HepG2 (cell line): ENCODE results near the gene ATG2A. TPM values are rescaled to one million over a fixed set of nuclear protein-coding genes. Genes with fewer than 3 reads are reported as not detected.

Experiments used
- FOXK2 ChIP-seq: fragments of 450-650 bp; IDR thresholded peaks from 2 replicates; pipeline ENCODE4 v1.6.1; 2016
- LRRFIP1 ChIP-seq: sonication (generic); formaldehyde crosslinking; conservative IDR thresholded peaks from 2 replicates; pipeline ENCODE4 v1.4.0; 2020; ENCODE audit warnings: missing genetic modification reagents
- MTF1 ChIP-seq: sonication (generic); formaldehyde crosslinking; IDR thresholded peaks from 2 replicates; pipeline ENCODE4 v1.5.0; 2020; ENCODE audit warnings: missing genetic modification reagents
- NFYC ChIP-seq: IDR thresholded peaks from 2 replicates; pipeline ENCODE4 v1.6.1; 2016; ENCODE audit warnings: missing genetic modification reagents, missing compliant biosample characterization
- PHF5A ChIP-seq: IDR thresholded peaks from one replicate; pipeline ENCODE4 v1.6.1; 2018; ENCODE audit warnings: low read depth, missing genetic modification reagents; ENCODE audit not compliant: unreplicated experiment
- POLR2A ChIP-seq, 2 experiments: IDR thresholded peaks; 2 replicates each; pipeline ENCODE4 v1.6.1; 2011; ENCODE audit warnings: low read depth in 2 of 2, low read length in 2 of 2, mild to moderate bottlenecking in 1 of 2, moderate library complexity in 1 of 2; ENCODE audit not compliant: insufficient read depth in 1 of 2
- RARA ChIP-seq: IDR thresholded peaks from 2 replicates; pipeline ENCODE4 v1.6.1; 2016; ENCODE audit warnings: missing genetic modification reagents, missing compliant biosample characterization
- REXO4 ChIP-seq: sonication (generic); formaldehyde crosslinking; IDR thresholded peaks from 2 replicates; pipeline ENCODE4 v1.8.0; 2022; ENCODE audit warnings: missing genetic modification reagents, mild to moderate bottlenecking, borderline replicate concordance
- RFX1 ChIP-seq: fragments of 450-650 bp; IDR thresholded peaks from 2 replicates; pipeline ENCODE4 v1.6.1; 2017
- SIX1 ChIP-seq: sonication (generic); formaldehyde crosslinking; IDR thresholded peaks from 2 replicates; pipeline ENCODE4 v1.4.0; 2020; ENCODE audit warnings: missing genetic modification reagents, borderline replicate concordance
- SMAD9 ChIP-seq: sonication (generic); formaldehyde crosslinking; IDR thresholded peaks from 2 replicates; pipeline ENCODE4 v1.5.1; 2020; ENCODE audit warnings: mild to moderate bottlenecking, missing genetic modification reagents
- SMYD3 ChIP-seq: sonication (generic); formaldehyde crosslinking; IDR thresholded peaks from 2 replicates; pipeline ENCODE4 v1.8.1; 2023; ENCODE audit warnings: mild to moderate bottlenecking, missing genetic modification reagents
- STAG1 ChIP-seq: sonication (generic); formaldehyde crosslinking; IDR thresholded peaks from 2 replicates; pipeline ENCODE4 v1.4.0; 2020; ENCODE audit warnings: missing genetic modification reagents
- ZBTB37 ChIP-seq: sonication (generic); formaldehyde crosslinking; IDR thresholded peaks from 2 replicates; pipeline ENCODE4 v1.4.0; 2020; ENCODE audit warnings: mild to moderate bottlenecking, missing genetic modification reagents
- ZNF530 ChIP-seq: sonication (generic); formaldehyde crosslinking; IDR thresholded peaks from 2 replicates; pipeline ENCODE4 v1.5.0; 2020; ENCODE audit warnings: low read depth, mild to moderate bottlenecking, missing genetic modification reagents
- ZNF768 ChIP-seq: sonication (generic); formaldehyde crosslinking; IDR thresholded peaks from 2 replicates; pipeline ENCODE4 v1.4.0; 2020; ENCODE audit warnings: missing genetic modification reagents
- polyA plus RNA-seq, 8 experiments: library from polyadenylated mRNA; depleted of rRNA in 3 of 8; stranded (reverse) in 7 of 8; unstranded in 1 of 8; fragments of >200 nt; fragmentation: Illumina TruSeq in 4 of 8; extraction: Trizol in 4 of 8; gene quantifications; 2 replicates each; pipeline versions ENCODE4 v1.2.1 to v1.2.3, GENCODE V29; 2011 to 2016; ENCODE audit warnings: low read depth in 4 of 8, missing spikeins in 1 of 8, mixed read lengths in 1 of 8; ENCODE audit not compliant: insufficient read depth in 1 of 8
- total RNA-seq, 5 experiments: library from RNA; depleted of rRNA; stranded (reverse); fragments of >200 nt; fragmentation: Illumina TruSeq; extraction: Trizol; gene quantifications; 2 replicates each; pipeline ENCODE4 v1.2.3, GENCODE V29; 2016; ENCODE audit warnings: low read depth in 1 of 5
- TF ChIP-seq, protein P1 (sequence below): IDR thresholded peaks from 2 replicates; pipeline ENCODE4 v1.6.1; 2016
- TF ChIP-seq, protein P2 (sequence below): sonication (generic); formaldehyde crosslinking; IDR thresholded peaks from 2 replicates; pipeline ENCODE4 v1.4.0; 2020; ENCODE audit warnings: missing genetic modification reagents, borderline replicate concordance
- TF ChIP-seq, protein P3 (sequence below), 2 experiments: sonication (generic) in 1 of 2; formaldehyde crosslinking in 1 of 2; IDR thresholded peaks; 2 replicates each; pipeline versions ENCODE4 v1.5.1 to v1.6.1; 2011 to 2020; ENCODE audit warnings: borderline replicate concordance in 1 of 2, low read depth in 1 of 2, low read length in 1 of 2, mild to moderate bottlenecking in 1 of 2, missing genetic modification reagents in 1 of 2, moderate library complexity in 1 of 2

The ATG2A gene
- total and polyA plus RNA-seq, 2 of the 13 experiments (the other 11 are each of a cell fraction or from before 2014, with no cell fraction given): 6.7 to 8.0 TPM

GRCh38 chr11:64894070-64894811, 22.8 kb downstream of the ATG2A start (continued):
- TF ChIP-seq REXO4 (CRISPR knock-in tag): no peak
- TF ChIP-seq ZNF768 (CRISPR knock-in tag): peak; percentile 60; the same call in 1 of the 2 replicates
- TF ChIP-seq ZNF530: no peak
- TF ChIP-seq NFYC (CRISPR knock-in tag): no peak
- TF ChIP-seq LRRFIP1 (CRISPR knock-in tag): no peak
- TF ChIP-seq RFX1: no peak
- TF ChIP-seq RARA (CRISPR knock-in tag): peak; percentile 98
- TF ChIP-seq FOXK2: no peak
- no peak for TF ChIP-seq MTF1 (CRISPR knock-in tag)
- 0 out of 2 replicates have a peak, but pooled peaks have one; percentile 52 for TF ChIP-seq SIX1 (CRISPR knock-in tag)
- TF ChIP-seq, protein P1, sequence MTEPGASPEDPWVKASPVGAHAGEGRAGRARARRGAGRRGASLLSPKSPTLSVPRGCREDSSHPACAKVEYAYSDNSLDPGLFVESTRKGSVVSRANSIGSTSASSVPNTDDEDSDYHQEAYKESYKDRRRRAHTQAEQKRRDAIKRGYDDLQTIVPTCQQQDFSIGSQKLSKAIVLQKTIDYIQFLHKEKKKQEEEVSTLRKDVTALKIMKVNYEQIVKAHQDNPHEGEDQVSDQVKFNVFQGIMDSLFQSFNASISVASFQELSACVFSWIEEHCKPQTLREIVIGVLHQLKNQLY (CRISPR knock-in tag): 0 out of 2 replicates have a peak, but pooled peaks have one; percentile 38
- no peak for TF ChIP-seq ZBTB37 (CRISPR knock-in tag)
- TF ChIP-seq PHF5A (CRISPR knock-in tag): peak; percentile 94
- no peak for TF ChIP-seq SMYD3 (CRISPR knock-in tag)
- TF ChIP-seq SMAD9 (CRISPR knock-in tag): no peak
- TF ChIP-seq, protein P2, sequence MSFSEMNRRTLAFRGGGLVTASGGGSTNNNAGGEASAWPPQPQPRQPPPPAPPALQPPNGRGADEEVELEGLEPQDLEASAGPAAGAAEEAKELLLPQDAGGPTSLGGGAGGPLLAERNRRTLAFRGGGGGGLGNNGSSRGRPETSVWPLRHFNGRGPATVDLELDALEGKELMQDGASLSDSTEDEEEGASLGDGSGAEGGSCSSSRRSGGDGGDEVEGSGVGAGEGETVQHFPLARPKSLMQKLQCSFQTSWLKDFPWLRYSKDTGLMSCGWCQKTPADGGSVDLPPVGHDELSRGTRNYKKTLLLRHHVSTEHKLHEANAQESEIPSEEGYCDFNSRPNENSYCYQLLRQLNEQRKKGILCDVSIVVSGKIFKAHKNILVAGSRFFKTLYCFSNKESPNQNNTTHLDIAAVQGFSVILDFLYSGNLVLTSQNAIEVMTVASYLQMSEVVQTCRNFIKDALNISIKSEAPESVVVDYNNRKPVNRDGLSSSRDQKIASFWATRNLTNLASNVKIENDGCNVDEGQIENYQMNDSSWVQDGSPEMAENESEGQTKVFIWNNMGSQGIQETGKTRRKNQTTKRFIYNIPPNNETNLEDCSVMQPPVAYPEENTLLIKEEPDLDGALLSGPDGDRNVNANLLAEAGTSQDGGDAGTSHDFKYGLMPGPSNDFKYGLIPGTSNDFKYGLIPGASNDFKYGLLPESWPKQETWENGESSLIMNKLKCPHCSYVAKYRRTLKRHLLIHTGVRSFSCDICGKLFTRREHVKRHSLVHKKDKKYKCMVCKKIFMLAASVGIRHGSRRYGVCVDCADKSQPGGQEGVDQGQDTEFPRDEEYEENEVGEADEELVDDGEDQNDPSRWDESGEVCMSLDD (CRISPR knock-in tag): no peak
- peak; percentile 87 for TF ChIP-seq STAG1 (CRISPR knock-in tag)
- TF ChIP-seq, protein P3, sequence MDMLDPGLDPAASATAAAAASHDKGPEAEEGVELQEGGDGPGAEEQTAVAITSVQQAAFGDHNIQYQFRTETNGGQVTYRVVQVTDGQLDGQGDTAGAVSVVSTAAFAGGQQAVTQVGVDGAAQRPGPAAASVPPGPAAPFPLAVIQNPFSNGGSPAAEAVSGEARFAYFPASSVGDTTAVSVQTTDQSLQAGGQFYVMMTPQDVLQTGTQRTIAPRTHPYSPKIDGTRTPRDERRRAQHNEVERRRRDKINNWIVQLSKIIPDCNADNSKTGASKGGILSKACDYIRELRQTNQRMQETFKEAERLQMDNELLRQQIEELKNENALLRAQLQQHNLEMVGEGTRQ (IDR thresholded peaks at IDR 0.05; ENCODE audit: low read depth, low read length): no peak
- TF ChIP-seq, protein P3 (CRISPR knock-in tag; IDR thresholded peaks at IDR 0.05; ENCODE audit: borderline replicate concordance): no peak
- TF ChIP-seq POLR2A (IDR thresholded peaks at IDR 0.05; ENCODE audit: insufficient read depth in 1 of 2, low read depth in 2 of 2, low read length in 2 of 2): no peak
